Hepatocyte (in vitro differentiated cells): ENCODE measurements around the gene PLPP4.

Experiments used
- CTCF ChIP-seq: fragments of 200-600 bp; sonication (generic); IDR thresholded peaks from 2 replicates; pipeline ENCODE4 v1.5.1; 2016; ENCODE audit warnings: antibody characterized with exemption, mild to moderate bottlenecking; ENCODE audit not compliant: poor library complexity
- EZH2 ChIP-seq: fragments of 200-600 bp; sonication (generic); IDR thresholded peaks from 2 replicates; pipeline ENCODE4 v1.6.1; 2016; ENCODE audit warnings: antibody characterized with exemption, mild to moderate bottlenecking, borderline replicate concordance
- EZH2phosphoT487 ChIP-seq: fragments of 200-600 bp; sonication (generic); IDR thresholded peaks from one replicate; pipeline ENCODE4 v1.6.1; 2018; ENCODE audit warnings: antibody characterized with exemption, mild to moderate bottlenecking, low read depth, moderate library complexity; ENCODE audit not compliant: unreplicated experiment, severe bottlenecking

- TF ChIP-seq CTCF (no peak), EZH2phosphoT487 (no peak), EZH2 (no peak)
These were observed 17.9 kb downstream of the PLPP4 start for GRCh38 chr10:120474956-120475355.
